GM19035 (cell line): ENCODE results near the gene PDIA6.

ENCODE experiments used
- ATAC-seq: cut with Tn5 transposase; IDR thresholded peaks from one replicate; pipeline ENCODE4 v1.9.1; 2021; ENCODE audit not compliant: unreplicated experiment

The PDIA6 gene

GRCh38 chr2:10812362-10813162 is at the start of gene PDIA6:
PDIA6 (minus strand) TSS chr2:10812785; CDS start chr2:10812696, 89 bp downstream.
- ATAC-seq = peak; percentile 89

GRCh38 chr2:10862330-10862729 is 49.7 kb upstream of the PDIA6 start:
- ATAC-seq = no peak

- ATAC-seq = no peak
These were observed 49.2 kb upstream of the PDIA6 start for GRCh38 chr2:10861765-10862164.

GRCh38 chr2:10860814-10861325 is 48.3 kb upstream of the PDIA6 start:
- no peak for ATAC-seq

GRCh38 chr2:10860081-10860813 is 47.7 kb upstream of the PDIA6 start:
- no peak for ATAC-seq

GRCh38 chr2:10859278-10859677 is 46.7 kb upstream of the PDIA6 start:
- ATAC-seq = no peak

GRCh38 chr2:10848541-10848940 is 36.0 kb upstream of the PDIA6 start:
- no peak for ATAC-seq

- ATAC-seq = no peak
These were observed 34.4 kb upstream of the PDIA6 start for GRCh38 chr2:10847008-10847407.

GRCh38 chr2:10846110-10846861 is 33.7 kb upstream of the PDIA6 start:
- ATAC-seq = no peak

GRCh38 chr2:10845640-10846039 is 33.1 kb upstream of the PDIA6 start:
- no peak for ATAC-seq

GRCh38 chr2:10844097-10844496 is 31.5 kb upstream of the PDIA6 start:
- ATAC-seq = no peak

GRCh38 chr2:10842506-10842905 is 29.9 kb upstream of the PDIA6 start:
- ATAC-seq = no peak

- no peak for ATAC-seq
These were observed 29.1 kb upstream of the PDIA6 start for GRCh38 chr2:10841547-10842219.

- no peak for ATAC-seq
These were observed 27.2 kb upstream of the PDIA6 start for GRCh38 chr2:10839813-10840212.

GRCh38 chr2:10838734-10839133 is 26.1 kb upstream of the PDIA6 start:
- ATAC-seq = no peak

- no peak for ATAC-seq
These were observed 25.0 kb upstream of the PDIA6 start for GRCh38 chr2:10837298-10838266.

- peak; percentile 69 for ATAC-seq
These were observed 22.7 kb upstream of the PDIA6 start for GRCh38 chr2:10835052-10835970.

GRCh38 chr2:10834068-10834655 is 21.6 kb upstream of the PDIA6 start:
- ATAC-seq = no peak
